Stimulated activated CD8-positive, alpha-beta memory T cell treated with anti-CD3 and anti-CD28 coated beads, Interleukin-4, amount 100 ng/mL, for 1 hour (primary cell): ENCODE measurements around the gene CCT6B.
"Not testable (repeated sequence)": the region's sequence is repeated elsewhere in the genome, so short reads cannot be mapped to it uniquely, and the experiment has no call there.

ENCODE experiments used
- DNase-seq, 2 donors: peaks; one replicate each; pipeline ENCODE4 v3.0.0-alpha.2; 2020; ENCODE audit warnings: low read depth in 2 of 2, low spot score in 1 of 2

The CCT6B gene

DNA sequence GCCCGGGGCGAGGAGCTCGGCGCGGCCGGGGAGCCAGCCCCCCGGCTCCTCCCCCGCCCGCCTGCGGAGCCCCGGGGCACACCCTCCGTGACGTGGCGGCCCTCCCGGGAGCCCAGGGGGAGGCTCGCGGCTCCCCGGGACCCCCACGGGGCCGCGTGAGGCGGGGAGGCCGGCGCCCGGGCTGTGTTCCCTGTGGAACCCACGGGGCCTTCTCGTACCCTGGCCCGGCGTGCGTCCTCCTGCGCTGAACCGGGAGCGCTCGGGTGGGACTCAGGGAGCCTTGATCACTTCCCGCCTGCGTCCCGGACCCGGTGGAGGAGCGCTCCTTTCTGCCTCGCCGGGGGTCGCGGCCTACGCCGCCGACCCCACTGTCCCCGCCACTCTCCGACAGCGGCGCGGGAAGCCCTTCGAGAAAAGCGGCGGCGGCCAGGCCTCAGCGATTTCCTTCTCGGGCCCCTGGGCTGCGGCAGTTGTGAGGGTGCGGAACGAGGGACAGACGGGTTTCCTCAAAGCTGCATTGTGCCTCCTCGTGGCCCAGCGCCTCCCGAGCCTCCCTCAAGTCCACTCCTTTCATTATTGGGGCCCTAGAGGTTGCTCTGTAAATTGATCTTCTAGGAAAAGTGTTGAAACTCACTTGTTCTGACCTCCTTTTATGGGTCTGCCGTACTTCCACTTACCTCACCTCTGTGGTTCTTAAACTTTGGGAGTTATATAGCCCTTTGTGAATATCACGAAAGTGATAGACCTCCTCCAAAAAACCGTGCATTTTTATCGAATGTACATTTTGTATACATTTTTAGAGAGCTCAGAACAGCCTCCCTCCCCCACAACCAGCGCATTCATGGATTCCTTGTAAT, 19.6 kb upstream of the CCT6B start:
- DNase-seq = peak; percentile 60 to 62

DNA sequence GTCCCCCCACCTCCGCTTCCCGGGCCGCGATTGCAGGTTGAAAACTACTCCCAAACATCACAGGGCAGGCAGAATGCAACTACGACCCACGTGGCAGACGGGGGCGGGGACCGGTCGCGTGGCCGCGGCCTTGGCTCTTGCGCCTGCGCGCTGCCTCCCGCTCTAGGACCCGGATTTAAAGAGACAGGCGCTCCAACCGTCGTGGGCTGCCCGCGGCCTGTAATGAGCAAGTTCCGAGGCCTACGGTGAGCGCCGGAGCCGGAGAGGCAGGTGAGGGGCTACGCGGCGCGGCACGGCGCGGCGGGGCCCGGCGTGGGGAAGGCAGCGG, 19.1 kb upstream of the CCT6B start, which contains the start of gene LIG3:
Gene LIG3 (plus strand): TSS at position 160 of the 328 bp plus-strand sequence. CDS start 2,494 bp downstream, outside the sequence.
- peak; percentile 88 to 90 for DNase-seq

DNA sequence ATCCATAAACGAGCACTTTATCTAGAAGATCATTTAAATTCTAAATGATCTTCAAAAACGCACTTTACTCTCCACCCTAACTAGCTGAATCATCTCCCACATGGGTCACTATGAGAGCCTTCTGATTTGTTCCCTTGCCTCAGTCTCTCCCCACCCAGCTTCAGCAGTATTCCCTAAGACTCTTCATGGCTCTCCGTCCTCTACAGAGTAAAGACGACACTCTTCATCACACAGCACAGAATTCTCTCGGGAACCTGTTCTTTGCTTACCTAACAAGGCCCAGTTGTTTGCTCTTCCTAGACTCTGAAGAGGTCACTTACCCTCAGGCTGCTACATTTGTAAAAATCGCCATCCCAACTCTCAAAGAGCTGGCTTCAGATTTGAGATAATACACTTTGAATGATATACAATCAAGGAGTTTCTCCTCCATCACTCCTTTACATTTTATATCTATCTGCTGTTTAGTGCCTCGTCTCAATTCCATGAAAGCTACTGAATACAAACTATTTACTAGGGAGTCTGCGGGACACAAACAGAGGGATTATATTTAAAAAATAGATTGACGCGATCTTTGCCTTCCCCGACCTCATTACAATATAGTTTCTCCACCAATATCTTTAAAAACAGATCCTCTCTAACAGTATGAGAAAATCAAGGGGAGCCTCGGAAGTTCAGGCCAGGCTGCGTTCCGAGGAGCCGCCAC, 18.5 kb upstream of the CCT6B start:
- no peak for DNase-seq

DNA sequence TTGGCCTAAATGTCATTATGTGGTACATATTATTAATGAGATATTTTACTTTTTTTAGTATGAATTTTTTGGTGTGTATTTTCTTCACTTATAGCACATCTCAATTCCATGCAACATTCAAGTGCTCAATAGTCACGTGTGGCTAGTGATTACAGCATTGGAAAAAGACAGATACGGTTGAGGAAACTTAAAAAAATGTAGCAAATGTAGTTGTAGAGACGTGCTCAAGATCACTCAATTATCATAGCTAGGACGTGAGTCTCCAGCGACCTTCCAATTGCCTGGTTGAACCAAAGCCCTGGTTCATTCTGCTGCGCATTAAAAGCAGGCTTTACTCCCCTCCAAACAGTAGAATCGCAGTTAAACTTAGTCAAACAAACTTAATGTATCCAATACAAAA, 17.9 kb upstream of the CCT6B start:
- DNase-seq = no peak

- DNase-seq = no peak
Observed at GRCh38 chr17:34974794-34975785, 13.8 kb upstream of the CCT6B start.

GRCh38 chr17:34974179-34974578, 12.9 kb upstream of the CCT6B start:
- DNase-seq = no peak

DNA sequence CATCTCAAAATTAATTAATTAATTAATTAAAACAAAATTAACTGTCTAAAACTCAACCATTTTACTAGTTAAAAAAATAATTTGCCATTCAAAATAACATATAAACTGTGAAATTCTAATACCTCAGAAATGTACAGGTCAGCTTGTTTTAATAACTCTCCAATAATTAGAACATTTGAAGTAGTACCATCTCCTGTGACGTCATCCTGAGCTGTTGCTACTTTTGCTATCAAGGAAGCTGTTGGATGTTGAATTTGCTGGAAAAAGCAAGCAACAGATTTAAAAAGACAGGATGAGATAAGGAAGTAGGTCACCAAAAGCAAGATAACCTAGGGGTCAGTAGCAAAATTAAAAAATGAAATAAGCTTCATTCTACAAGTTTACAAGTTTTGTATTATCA, 2.8 kb downstream of the CCT6B start:
- DNase-seq = no peak

- not testable (repeated sequence) for DNase-seq
Observed at GRCh38 chr17:34950780-34951179, 10.5 kb downstream of the CCT6B start.

DNA sequence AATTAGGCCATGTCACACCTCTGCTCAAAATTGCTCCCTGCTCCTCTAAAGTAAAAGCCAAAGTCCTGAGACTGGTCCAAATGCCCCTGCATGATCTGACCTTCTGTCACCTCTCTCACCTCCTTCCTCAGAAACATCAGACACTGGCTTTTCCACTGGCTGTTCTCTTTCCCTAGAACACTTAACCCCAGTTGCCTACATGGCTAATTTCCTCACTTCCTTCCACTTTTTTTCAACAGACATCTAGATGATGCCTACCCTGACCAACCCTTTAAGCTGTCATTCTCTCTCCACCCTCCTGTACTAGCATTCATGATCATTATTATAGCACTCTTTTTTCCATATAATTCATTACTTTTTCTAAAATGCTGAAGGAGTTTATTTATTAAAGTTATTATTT, 31.0 kb downstream of the CCT6B start:
- no peak for DNase-seq

DNA sequence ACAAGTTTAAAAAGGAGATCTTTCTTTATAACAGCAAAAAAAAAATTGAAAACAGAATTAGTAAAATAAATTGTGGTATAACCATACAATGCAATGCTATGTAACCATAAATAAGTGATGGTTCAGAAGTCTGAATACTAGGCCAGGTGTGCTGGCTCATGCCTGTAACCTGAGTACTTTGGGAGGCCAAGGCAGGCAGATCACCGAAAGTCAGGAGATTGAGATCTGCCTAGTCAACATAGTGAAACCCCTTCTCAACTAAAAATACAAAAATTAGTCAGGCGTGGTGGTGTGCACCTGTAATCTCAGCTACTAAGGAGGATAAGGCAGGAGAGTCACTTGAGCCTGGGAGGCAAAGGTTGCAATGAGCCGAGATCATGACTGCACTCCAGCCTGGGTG, 34.6 kb downstream of the CCT6B start:
- DNase-seq = no peak

GRCh38 chr17:34920676-34921075, 40.6 kb downstream of the CCT6B start:
- no peak for DNase-seq

GRCh38 chr17:34917381-34917780, 43.9 kb downstream of the CCT6B start:
- no peak for DNase-seq

DNA sequence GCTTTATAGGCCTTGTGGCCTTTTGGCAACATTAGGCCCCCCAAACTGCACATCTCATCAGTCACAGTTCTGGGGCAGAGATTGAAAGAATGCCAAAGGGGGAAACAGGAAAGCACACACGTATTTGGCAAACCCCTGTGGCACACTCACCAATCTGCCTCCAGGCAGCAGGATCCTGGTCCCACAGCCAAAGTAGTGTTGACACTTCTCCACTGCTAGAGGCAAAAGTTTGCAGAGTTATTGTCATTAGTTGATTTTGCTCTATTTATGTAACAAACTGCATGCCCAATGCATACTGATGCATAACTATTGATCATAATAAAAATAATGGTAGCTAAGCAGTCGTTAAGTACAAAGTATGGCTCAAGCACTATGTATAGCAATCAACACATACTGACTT, 45.1 kb downstream of the CCT6B start:
- DNase-seq = no peak

DNA sequence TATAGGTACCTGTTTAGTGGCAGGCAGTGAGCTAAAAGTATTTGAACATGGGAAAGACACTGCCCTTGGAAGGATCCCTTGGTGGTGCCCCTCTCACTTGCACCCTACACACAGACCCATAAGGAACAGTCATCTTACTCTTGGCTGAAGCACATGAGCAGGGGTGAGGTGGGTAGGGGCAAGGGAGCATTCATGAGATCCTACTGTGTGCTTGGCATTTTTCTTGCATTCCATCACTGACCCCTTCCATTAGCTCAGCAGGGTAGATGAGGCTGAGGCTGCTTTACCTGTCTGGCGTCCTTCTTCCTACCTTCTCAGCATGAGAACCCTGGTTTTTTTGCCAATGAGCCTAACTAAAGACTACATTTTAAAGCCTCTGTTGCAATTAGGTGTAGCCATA, 48.3 kb downstream of the CCT6B start:
- no peak for DNase-seq

DNA sequence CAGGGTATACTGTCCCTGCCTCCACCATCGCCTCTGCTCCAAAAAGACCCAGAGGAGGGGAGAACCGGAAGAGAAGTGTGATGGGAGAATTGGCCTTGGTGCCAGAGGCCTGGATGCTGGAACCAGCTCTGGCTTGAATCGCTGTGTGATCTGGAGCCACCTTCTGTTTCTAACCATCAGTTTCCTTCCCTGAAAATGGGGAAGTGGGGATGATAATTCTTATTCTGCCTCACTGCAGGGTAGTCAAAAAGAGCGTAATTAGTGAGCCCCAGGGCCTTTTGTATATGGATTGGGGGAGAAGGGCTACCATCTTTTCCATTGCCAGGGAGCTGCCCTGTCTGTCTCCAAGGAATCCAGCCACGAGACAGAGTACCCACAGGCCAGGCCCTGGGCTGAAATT, 52.2 kb downstream of the CCT6B start:
- DNase-seq = no peak

GRCh38 chr17:34902831-34903547, 58.3 kb downstream of the CCT6B start:
- no peak for DNase-seq

GRCh38 chr17:34899643-34900291, 61.5 kb downstream of the CCT6B start:
- no peak for DNase-seq

- DNase-seq = no peak
Observed at GRCh38 chr17:34895383-34895782, 65.9 kb downstream of the CCT6B start.

DNA sequence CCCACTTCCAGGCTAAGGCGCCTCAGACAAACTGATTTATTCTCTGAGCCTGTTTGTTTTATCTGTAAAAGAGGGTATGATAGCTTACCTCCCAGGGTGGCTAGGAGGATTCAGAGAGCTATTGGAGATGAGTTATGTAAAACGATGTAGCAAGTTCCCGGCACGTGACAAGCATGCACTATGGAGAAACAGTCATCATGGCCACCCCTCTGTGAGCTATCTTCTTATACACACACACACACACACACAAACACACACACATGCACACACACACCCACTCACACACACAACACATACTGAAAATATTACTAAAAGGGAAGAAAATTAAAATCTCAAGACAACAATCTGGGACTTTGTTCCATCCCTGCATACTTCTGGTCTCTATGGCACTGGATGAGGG, 66.3 kb downstream of the CCT6B start:
- no peak for DNase-seq
